Measurements from ENCODE around the gene BOC. TPM values are rescaled to one million over a fixed set of nuclear protein-coding genes. Genes with fewer than 3 reads are reported as not detected.

The BOC gene
- polyA plus RNA-seq, 1 donor from 2014 or later, result 0.53 TPM

GRCh38 chr3:113243846-113244245 lies 32.5 kb downstream of the BOC start:
- TF ChIP-seq REST (IDR thresholded peaks at IDR 0.05; ENCODE audit: borderline replicate concordance) (no peak), TAF1 (IDR thresholded peaks at IDR 0.05; ENCODE audit: low read depth) (no peak), SMC3 (conservative IDR thresholded peaks at IDR 0.05; ENCODE audit: poor library complexity) (no peak), MXI1 (conservative IDR thresholded peaks at IDR 0.05; ENCODE audit: poor library complexity, severe bottlenecking) (no peak), EP300 (conservative IDR thresholded peaks at IDR 0.05; ENCODE audit: poor library complexity, severe bottlenecking) (no peak), POLR2AphosphoS5 (IDR thresholded peaks at IDR 0.05) (no peak), RAD21 (conservative IDR thresholded peaks at IDR 0.05) (no peak), CTCF (IDR thresholded peaks at IDR 0.05; ENCODE audit: poor library complexity, severe bottlenecking) (no peak), EZH2 (IDR thresholded peaks at IDR 0.05; ENCODE audit: borderline replicate concordance, insufficient read depth, low read length, poor library complexity, severe bottlenecking) (no peak)
- H3K4me2 ChIP-seq (ENCODE audit: low read length), result no peak overlapping the region
- peaks cover 43% of the 10 kb centered on the region for H3K79me2 ChIP-seq (replicated peaks; ENCODE audit: insufficient read depth, low read length)
- H4K20me1 ChIP-seq (ENCODE audit: insufficient read depth), result no peaks in the 10 kb centered on the region
- H3K9me2 ChIP-seq (ENCODE audit: insufficient read depth, low read length), result no peaks in the 10 kb centered on the region
- H3K9ac ChIP-seq (ENCODE audit: low read length), result no peak overlapping the region
- H3F3A ChIP-seq (ENCODE audit: insufficient read depth, low read length, poor library complexity, severe bottlenecking), result peaks cover 5% of the 10 kb centered on the region
- H2AFZ ChIP-seq (ENCODE audit: low read depth, low read length), result no peak overlapping the region
- no peaks in the 10 kb centered on the region for H3K9me3 ChIP-seq (ENCODE audit: low read length)
- H3K4me3 ChIP-seq (ENCODE audit: low read length), result no peak overlapping the region
- no peaks in the 10 kb centered on the region for H3K36me3 ChIP-seq (ENCODE audit: insufficient read depth, low read length)
- no peaks in the 10 kb centered on the region for H3K27me3 ChIP-seq (ENCODE audit: insufficient read depth, low read depth, low read length)
- H3K27ac ChIP-seq (ENCODE audit: low read length), result no peak overlapping the region

GRCh38 chr3:113245761-113246161 lies 34.4 kb downstream of the BOC start:
- H3K9me2 ChIP-seq (ENCODE audit: insufficient read depth, low read length), result no peaks in the 10 kb centered on the region
- no peaks in the 10 kb centered on the region for H3K27me3 ChIP-seq (ENCODE audit: insufficient read depth, low read depth, low read length)
- H3K9me3 ChIP-seq (ENCODE audit: low read length), result no peaks in the 10 kb centered on the region
- H4K20me1 ChIP-seq (ENCODE audit: insufficient read depth), result no peaks in the 10 kb centered on the region
- no peaks in the 10 kb centered on the region for H3K36me3 ChIP-seq (ENCODE audit: insufficient read depth, low read length)
- no peak overlapping the region for H2AFZ ChIP-seq (ENCODE audit: low read depth, low read length)
- no peak for TF ChIP-seq EP300 (conservative IDR thresholded peaks at IDR 0.05; ENCODE audit: poor library complexity, severe bottlenecking)
- TF ChIP-seq POLR2AphosphoS5 (IDR thresholded peaks at IDR 0.05), result no peak
- no peak for TF ChIP-seq REST (IDR thresholded peaks at IDR 0.05; ENCODE audit: borderline replicate concordance)
- no peak for TF ChIP-seq MXI1 (conservative IDR thresholded peaks at IDR 0.05; ENCODE audit: poor library complexity, severe bottlenecking)
- TF ChIP-seq RAD21 (conservative IDR thresholded peaks at IDR 0.05), result no peak
- TF ChIP-seq CTCF (IDR thresholded peaks at IDR 0.05; ENCODE audit: poor library complexity, severe bottlenecking), result no peak
- TF ChIP-seq TAF1 (IDR thresholded peaks at IDR 0.05; ENCODE audit: low read depth), result no peak
- no peak for TF ChIP-seq EZH2 (IDR thresholded peaks at IDR 0.05; ENCODE audit: borderline replicate concordance, insufficient read depth, low read length, poor library complexity, severe bottlenecking)
- no peak for TF ChIP-seq SMC3 (conservative IDR thresholded peaks at IDR 0.05; ENCODE audit: poor library complexity)
- H3K9ac ChIP-seq (ENCODE audit: low read length), result no peak overlapping the region
- H3K4me3 ChIP-seq (ENCODE audit: low read length), result no peak overlapping the region
- no peak overlapping the region for H3K27ac ChIP-seq (ENCODE audit: low read length)
- peaks cover 40% of the 10 kb centered on the region for H3K79me2 ChIP-seq (replicated peaks; ENCODE audit: insufficient read depth, low read length)
- H3K4me2 ChIP-seq (ENCODE audit: low read length), result no peak overlapping the region
- H3F3A ChIP-seq (ENCODE audit: insufficient read depth, low read length, poor library complexity, severe bottlenecking), result peaks cover 5% of the 10 kb centered on the region

All from neural cell (in vitro differentiated cells).